ENCODE measurements around the gene OR6B3. TPM values are rescaled to one million over a fixed set of nuclear protein-coding genes. Genes with fewer than 3 reads are reported as not detected.

OR6B3 gene
- total and polyA plus RNA-seq, 11 donors: not detected

DNA sequence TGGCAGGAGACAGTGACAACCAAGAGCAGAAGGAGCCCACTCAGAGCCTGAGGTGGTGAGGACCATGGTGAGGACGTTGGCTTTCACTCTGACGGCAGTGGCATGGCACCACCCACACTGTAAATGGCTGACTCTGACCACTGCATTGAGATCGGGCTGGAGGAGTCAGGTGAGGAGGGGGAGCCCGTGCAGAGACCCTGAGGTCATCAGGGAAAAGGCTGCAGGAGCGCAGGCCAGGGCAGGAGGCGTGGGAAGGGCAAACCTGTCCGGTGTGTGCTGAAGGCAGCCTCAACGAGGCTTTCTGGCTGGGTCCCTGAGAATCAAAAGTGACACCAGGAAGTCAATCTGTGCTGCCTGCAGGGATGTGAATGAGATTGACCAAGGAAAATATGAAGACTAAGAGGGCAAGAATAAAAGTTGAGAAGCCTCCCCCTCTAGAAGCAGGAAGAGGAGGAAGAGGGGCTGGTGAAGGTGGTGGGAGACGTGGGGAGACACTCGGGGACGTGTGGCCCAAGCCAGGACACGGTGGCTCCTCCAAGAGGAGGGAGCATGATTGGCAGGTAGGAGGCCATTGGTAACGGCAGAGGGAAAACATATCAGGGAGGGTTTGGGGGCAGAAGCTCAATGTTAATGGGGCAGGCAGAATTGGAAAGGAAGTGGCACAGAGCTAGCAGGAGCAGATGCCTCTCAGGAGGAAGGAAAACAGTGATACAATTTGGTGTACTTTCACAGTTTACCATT is 2.0 kb upstream of the OR6B3 start:
- H3K4me1 ChIP-seq: no peaks in the 10 kb centered on the region
- no peak for ATAC-seq
- H3K9me3 ChIP-seq: no peaks in the 10 kb centered on the region
- H3K4me3 ChIP-seq: no peak overlapping the region
- no peak overlapping the region for H3K27ac ChIP-seq
- TF ChIP-seq POLR2A (IDR thresholded peaks at IDR 0.05): no peak
- TF ChIP-seq, protein P1, sequence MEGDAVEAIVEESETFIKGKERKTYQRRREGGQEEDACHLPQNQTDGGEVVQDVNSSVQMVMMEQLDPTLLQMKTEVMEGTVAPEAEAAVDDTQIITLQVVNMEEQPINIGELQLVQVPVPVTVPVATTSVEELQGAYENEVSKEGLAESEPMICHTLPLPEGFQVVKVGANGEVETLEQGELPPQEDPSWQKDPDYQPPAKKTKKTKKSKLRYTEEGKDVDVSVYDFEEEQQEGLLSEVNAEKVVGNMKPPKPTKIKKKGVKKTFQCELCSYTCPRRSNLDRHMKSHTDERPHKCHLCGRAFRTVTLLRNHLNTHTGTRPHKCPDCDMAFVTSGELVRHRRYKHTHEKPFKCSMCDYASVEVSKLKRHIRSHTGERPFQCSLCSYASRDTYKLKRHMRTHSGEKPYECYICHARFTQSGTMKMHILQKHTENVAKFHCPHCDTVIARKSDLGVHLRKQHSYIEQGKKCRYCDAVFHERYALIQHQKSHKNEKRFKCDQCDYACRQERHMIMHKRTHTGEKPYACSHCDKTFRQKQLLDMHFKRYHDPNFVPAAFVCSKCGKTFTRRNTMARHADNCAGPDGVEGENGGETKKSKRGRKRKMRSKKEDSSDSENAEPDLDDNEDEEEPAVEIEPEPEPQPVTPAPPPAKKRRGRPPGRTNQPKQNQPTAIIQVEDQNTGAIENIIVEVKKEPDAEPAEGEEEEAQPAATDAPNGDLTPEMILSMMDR (IDR thresholded peaks at IDR 0.05): no peak
- intact Hi-C loops (cut with DNase I): no loop called here
- WGBS, 4 donors: 36 to 46% (median 41%) methylated on average over 13 of the region's 13 CpGs
- H3K27me3 ChIP-seq: peaks cover 4 to 62% (median 23%) of the 10 kb centered on the region in 9 donors
- no peaks in the 10 kb centered on the region for H3K36me3 ChIP-seq
- no peak for DNase-seq

DNA sequence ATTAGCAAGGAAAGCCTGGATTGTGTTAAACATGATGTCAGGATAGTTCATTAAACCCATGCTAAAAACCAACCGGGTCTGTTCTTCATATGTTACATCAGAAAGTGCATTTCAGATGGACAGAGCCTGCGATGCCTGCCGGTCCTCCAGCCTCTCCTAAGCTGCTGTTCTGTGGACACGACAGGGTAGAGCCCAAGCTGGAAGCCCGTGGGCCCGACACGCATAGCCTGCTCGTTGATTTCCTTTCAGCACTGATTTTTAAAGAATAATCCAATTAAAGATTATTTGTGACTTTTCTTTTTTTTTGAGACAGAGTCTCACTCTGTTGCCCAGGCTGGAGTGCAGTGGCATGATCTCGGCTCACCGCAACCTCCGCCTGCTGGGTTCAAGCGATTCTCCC is 797 bp downstream of the OR6B3 start:
- H3K9me3 ChIP-seq: no peaks in the 10 kb centered on the region
- H3K27ac ChIP-seq: no peak overlapping the region
- H3K36me3 ChIP-seq: no peaks in the 10 kb centered on the region
- intact Hi-C loops (cut with DNase I): no loop called here
- DNase-seq: no peak
- H3K4me3 ChIP-seq: no peak overlapping the region
- peaks cover 4 to 75% (median 27%) of the 10 kb centered on the region in 9 donors for H3K27me3 ChIP-seq
- H3K4me1 ChIP-seq: no peaks in the 10 kb centered on the region
- no peak for ATAC-seq
- TF ChIP-seq POLR2A (IDR thresholded peaks at IDR 0.05): no peak
- TF ChIP-seq, protein P1 (IDR thresholded peaks at IDR 0.05): no peak
- WGBS, 4 donors: 79 to 84% (median 81%) methylated on average over 12 of the region's 12 CpGs

DNA sequence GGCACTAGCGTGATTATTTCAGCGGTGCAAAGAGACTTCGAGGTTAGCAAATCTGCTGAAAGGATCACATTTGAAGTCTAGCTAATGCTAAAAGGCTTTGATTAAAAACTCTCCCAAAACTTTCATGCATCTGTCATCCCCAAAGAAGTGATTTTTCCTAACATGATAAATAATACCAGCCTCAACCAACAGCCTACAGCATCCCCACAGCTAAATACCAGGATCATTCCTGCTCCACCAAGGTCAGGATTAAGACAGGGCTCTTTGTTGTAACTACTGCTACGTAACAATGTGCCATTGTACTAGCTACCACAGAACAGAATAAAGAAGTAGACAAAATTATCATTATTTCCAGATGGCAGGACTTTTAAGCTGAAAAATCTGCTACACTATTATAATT is 1.6 kb downstream of the OR6B3 start:
- 68 to 76% (median 71%) methylated on average over 4 of the region's 4 CpGs for WGBS, 4 donors
- peaks cover 4 to 73% (median 28%) of the 10 kb centered on the region in 9 donors for H3K27me3 ChIP-seq
- H3K4me1 ChIP-seq: no peaks in the 10 kb centered on the region
- no peaks in the 10 kb centered on the region for H3K36me3 ChIP-seq
- no peak overlapping the region for H3K4me3 ChIP-seq
- H3K27ac ChIP-seq: no peak overlapping the region
- no peak for DNase-seq
- TF ChIP-seq POLR2A (IDR thresholded peaks at IDR 0.05): no peak
- no peak for ATAC-seq
- H3K9me3 ChIP-seq: no peaks in the 10 kb centered on the region
- intact Hi-C loops (cut with DNase I): no loop called here

DNA sequence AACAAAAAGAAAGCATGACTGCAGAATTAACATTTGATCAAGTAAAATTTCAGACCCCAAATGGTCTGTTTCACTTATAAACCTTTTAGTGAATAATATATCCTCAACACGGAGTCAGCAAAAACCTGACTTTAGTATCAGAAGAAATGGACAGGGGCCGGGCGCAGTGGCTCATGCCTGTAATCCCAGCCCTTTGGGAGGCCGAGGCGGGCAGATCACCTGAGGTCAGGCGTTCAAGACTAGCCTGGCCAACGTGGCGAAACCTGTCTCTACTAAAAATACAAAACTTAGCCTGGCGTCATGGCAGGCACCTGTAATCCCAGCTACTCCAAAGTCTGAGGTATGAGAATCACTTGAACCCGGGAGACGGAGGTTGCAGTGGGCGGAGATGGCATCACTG is 3.0 kb downstream of the OR6B3 start:
- Histone ChIP-seq H3K9me3 (no peaks in the 10 kb centered on the region), H3K36me3 (no peaks in the 10 kb centered on the region), H3K4me1 (no peaks in the 10 kb centered on the region), H3K27me3 (peaks cover 4 to 67% (median 20%) of the 10 kb centered on the region in 9 donors), H3K4me3 (no peak overlapping the region), H3K27ac (no peak overlapping the region)
- intact Hi-C loops (cut with DNase I): no loop called here
- ATAC-seq (no peak), DNase-seq (no peak)
- TF ChIP-seq POLR2A (IDR thresholded peaks at IDR 0.05): no peak
- 76 to 81% (median 79%) methylated on average over 12 of the region's 12 CpGs for WGBS, 4 donors

DNA sequence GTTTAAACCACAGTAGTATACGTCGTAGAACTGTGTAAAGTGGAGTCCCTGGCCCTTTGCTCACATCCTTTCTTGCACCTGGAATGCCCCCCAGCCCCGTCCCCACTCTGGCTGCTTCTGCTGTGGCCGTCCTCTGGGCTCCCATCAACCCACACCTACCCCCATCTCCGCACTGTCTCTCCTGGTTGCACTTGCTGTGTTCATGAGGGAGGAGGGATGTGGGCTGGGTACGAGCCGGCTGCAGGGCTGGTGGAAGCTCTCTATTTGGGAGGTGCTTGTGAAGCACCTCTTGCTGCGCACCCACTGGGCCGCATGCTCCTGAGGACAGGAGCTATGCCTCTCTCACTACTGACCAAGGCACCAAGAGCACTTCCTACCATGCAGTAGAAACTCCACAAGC is 5.1 kb downstream of the OR6B3 start:
- H3K4me3 ChIP-seq: no peak overlapping the region
- no peaks in the 10 kb centered on the region for H3K36me3 ChIP-seq
- WGBS, 4 donors: 60 to 67% (median 64%) methylated on average over 9 of the region's 9 CpGs
- intact Hi-C loops (cut with DNase I): no loop called here
- no peak for TF ChIP-seq POLR2A (IDR thresholded peaks at IDR 0.05)
- TF ChIP-seq, protein P1 (IDR thresholded peaks at IDR 0.05): no peak
- ATAC-seq: no peak
- no peaks in the 10 kb centered on the region for H3K9me3 ChIP-seq
- H3K4me1 ChIP-seq: no peaks in the 10 kb centered on the region
- peaks cover 0 to 58% (median 13%) of the 10 kb centered on the region in 9 donors for H3K27me3 ChIP-seq
- H3K27ac ChIP-seq: no peak overlapping the region
- no peak for DNase-seq
